Osteocyte (in vitro differentiated cells): ENCODE data around the gene CLNS1A. TPM values are rescaled to one million over a fixed set of nuclear protein-coding genes. Genes with fewer than 3 reads are reported as not detected.

Source experiments
- DNase-seq: peaks from one replicate; pipeline ENCODE4 v3.0.0; 2021; ENCODE audit warnings: mixed read lengths; ENCODE audit not compliant: unreplicated experiment; ENCODE audit errors: extremely low spot score
- H3K27ac Mint-ChIP-seq: one replicate; pipeline ENCODE4 v1.8.0; 2021; ENCODE audit warnings: mild to moderate bottlenecking, mixed read lengths; ENCODE audit not compliant: unreplicated experiment
- H3K27me3 Mint-ChIP-seq: one replicate; pipeline ENCODE4 v1.8.0; 2021; ENCODE audit warnings: mixed read lengths; ENCODE audit not compliant: unreplicated experiment
- H3K36me3 Mint-ChIP-seq: one replicate; pipeline ENCODE4 v1.8.0; 2021; ENCODE audit warnings: mixed read lengths; ENCODE audit not compliant: unreplicated experiment
- H3K4me1 Mint-ChIP-seq: one replicate; pipeline ENCODE4 v1.8.0; 2021; ENCODE audit warnings: mixed read lengths; ENCODE audit not compliant: unreplicated experiment
- H3K4me3 Mint-ChIP-seq: one replicate; pipeline ENCODE4 v1.8.0; 2021; ENCODE audit warnings: mild to moderate bottlenecking, moderate library complexity, mixed read lengths; ENCODE audit not compliant: unreplicated experiment
- H3K9me3 Mint-ChIP-seq: one replicate; pipeline ENCODE4 v1.8.0; 2021; ENCODE audit warnings: mixed read lengths; ENCODE audit not compliant: unreplicated experiment
- CTCF ChIP-seq: fragments of 200-600 bp; sonication (generic); IDR thresholded peaks from 2 replicates; pipeline ENCODE4 v1.5.0; 2021; ENCODE audit warnings: antibody characterized with exemption, mild to moderate bottlenecking, moderate library complexity
- total RNA-seq: library from RNA; stranded (reverse); gene quantifications from 2 replicates; pipeline ENCODE4 v1.2.1, GENCODE V29; 2021

CLNS1A gene
- total RNA-seq, 1 donor from 2014 or later, result 88.0 TPM

DNA sequence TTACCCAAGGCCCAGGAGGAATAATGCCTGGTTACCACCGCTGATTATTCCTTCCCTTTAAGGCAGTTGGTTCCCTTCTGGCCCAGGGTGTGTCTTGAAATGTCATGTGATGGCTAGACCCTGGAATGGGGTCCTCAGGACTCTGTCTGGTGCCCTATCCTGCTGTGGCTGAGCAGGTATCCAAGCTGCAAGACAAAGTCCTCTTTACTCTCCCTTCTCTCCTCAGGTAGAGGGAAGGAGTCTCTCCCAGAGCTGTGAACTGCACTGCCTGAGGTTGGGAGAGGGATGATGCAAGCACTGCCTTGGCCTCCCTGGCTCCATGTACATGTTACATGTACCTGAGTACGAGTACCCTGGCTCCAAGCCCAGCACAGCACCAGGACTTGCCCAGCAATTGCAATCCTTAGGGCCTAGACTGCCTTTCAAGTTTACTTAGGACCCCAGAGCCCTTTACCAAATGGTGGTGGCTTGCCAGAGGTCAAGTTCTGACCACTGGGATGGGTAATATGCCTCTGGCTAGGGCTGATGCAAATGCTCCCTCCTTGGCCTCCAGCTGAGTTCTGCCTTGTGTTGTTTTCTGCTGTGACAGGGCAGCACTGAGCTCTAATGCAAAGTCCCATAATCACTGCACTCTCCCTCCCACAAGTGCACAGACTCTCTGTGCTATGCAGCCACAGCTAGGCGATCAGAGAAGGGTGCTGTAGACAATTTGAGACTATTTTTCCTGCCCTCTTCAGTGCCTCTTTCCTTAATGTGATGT lies 68.5 kb downstream of the CLNS1A start:
- Mint-ChIP-seq H3K4me3 (no peak overlapping the region), H3K27me3 (peaks cover 14% of the 10 kb centered on the region), H3K36me3 (no peaks in the 10 kb centered on the region), H3K9me3 (peaks cover 4% of the 10 kb centered on the region), H3K4me1 (peaks cover 2% of the 10 kb centered on the region), H3K27ac (no peak overlapping the region)
- TF ChIP-seq CTCF, result no peak
- DNase-seq, result peak; percentile 68

- Mint-ChIP-seq H3K27ac (no peak overlapping the region), H3K4me1 (peaks cover 2% of the 10 kb centered on the region), H3K27me3 (peaks cover 14% of the 10 kb centered on the region), H3K36me3 (no peaks in the 10 kb centered on the region), H3K4me3 (no peak overlapping the region), H3K9me3 (peaks cover 4% of the 10 kb centered on the region)
- peak; percentile 66 for DNase-seq
- no peak for TF ChIP-seq CTCF
Measured at GRCh38 chr11:77568306-77568705, 69.3 kb downstream of the CLNS1A start.

Other genes starting within 250 kb of the CLNS1A start
- gene PAK1, start 163.7 kb downstream of the CLNS1A start, total RNA-seq, result 17.4 and 20.9 TPM in 2 replicates
- gene AQP11, start 47.8 kb downstream of the CLNS1A start, total RNA-seq, result 0.76 and 0.91 TPM in 2 replicates
- 74.2 and 85.6 TPM in 2 replicates for gene RSF1, start 182.9 kb upstream of the CLNS1A start, total RNA-seq
- gene AAMDC, start 183.3 kb upstream of the CLNS1A start, total RNA-seq, result 38.0 and 43.8 TPM in 2 replicates